GM23248 (cell line): ENCODE results near the gene CYS1. TPM values are rescaled to one million over a fixed set of nuclear protein-coding genes. Genes with fewer than 3 reads are reported as not detected.

Experiments used
- DNase-seq: peaks from one replicate; pipeline ENCODE4 v3.0.0-alpha.2; 2015
- H2AFZ ChIP-seq: fragments of 200-600 bp; sonication (generic); 2 replicates; pipeline ENCODE4 v1.6.1; 2016; ENCODE audit warnings: antibody characterized with exemption
- H3F3A ChIP-seq: fragments of 200-600 bp; sonication (generic); 2 replicates; pipeline ENCODE4 v1.6.1; 2016; ENCODE audit warnings: mild to moderate bottlenecking, antibody characterized with exemption, mixed run types; ENCODE audit not compliant: insufficient read depth
- H3K27ac ChIP-seq: fragments of 200-600 bp; sonication (generic); 2 replicates; pipeline ENCODE4 v1.5.1; 2016; ENCODE audit warnings: mild to moderate bottlenecking
- H3K27me3 ChIP-seq: fragments of 200-600 bp; sonication (generic); replicated peaks from 2 replicates; pipeline ENCODE4 v1.6.1; 2016; ENCODE audit warnings: mild to moderate bottlenecking; ENCODE audit not compliant: insufficient read depth
- H3K36me3 ChIP-seq: fragments of 200-600 bp; sonication (generic); 2 replicates; pipeline ENCODE4 v1.6.1; 2016; ENCODE audit warnings: low read depth, mild to moderate bottlenecking
- H3K4me1 ChIP-seq: fragments of 200-600 bp; sonication (generic); 2 replicates; pipeline ENCODE4 v1.6.1; 2016; ENCODE audit warnings: mild to moderate bottlenecking; ENCODE audit not compliant: insufficient read depth
- H3K4me2 ChIP-seq: fragments of 200-600 bp; sonication (generic); one replicate; pipeline ENCODE4 v1.6.1; 2016; ENCODE audit warnings: mild to moderate bottlenecking; ENCODE audit not compliant: unreplicated experiment
- H3K4me3 ChIP-seq: fragments of 200-600 bp; sonication (generic); 2 replicates; pipeline ENCODE4 v1.5.1; 2016; ENCODE audit warnings: mild to moderate bottlenecking
- H3K79me2 ChIP-seq: fragments of 200-600 bp; sonication (generic); 2 replicates; pipeline ENCODE4 v1.6.1; 2016; ENCODE audit warnings: mild to moderate bottlenecking; ENCODE audit not compliant: insufficient read depth
- H3K9ac ChIP-seq: fragments of 200-600 bp; sonication (generic); 2 replicates; pipeline ENCODE4 v1.6.1; 2016; ENCODE audit warnings: mild to moderate bottlenecking
- H3K9me2 ChIP-seq: fragments of 200-600 bp; sonication (generic); 2 replicates; pipeline ENCODE4 v1.6.1; 2016; ENCODE audit warnings: mixed run types, mild to moderate bottlenecking, moderate library complexity; ENCODE audit not compliant: insufficient read depth
- H3K9me3 ChIP-seq: fragments of 200-600 bp; sonication (generic); one replicate; pipeline ENCODE4 v1.6.1; 2017; ENCODE audit warnings: low read depth
- H4K20me1 ChIP-seq: fragments of 200-600 bp; sonication (generic); 2 replicates; pipeline ENCODE4 v1.6.0; 2016; ENCODE audit not compliant: insufficient read depth
- EZH2 ChIP-seq: fragments of 200-600 bp; sonication (generic); IDR thresholded peaks from 2 replicates; pipeline ENCODE4 v1.6.1; 2018; ENCODE audit warnings: antibody characterized with exemption, mild to moderate bottlenecking; ENCODE audit not compliant: insufficient read depth, poor library complexity, severe bottlenecking
- EZH2phosphoT487 ChIP-seq: fragments of 200-600 bp; sonication (generic); IDR thresholded peaks from 2 replicates; pipeline ENCODE4 v1.6.1; 2018; ENCODE audit warnings: antibody characterized with exemption, moderate library complexity, mild to moderate bottlenecking, low read depth; ENCODE audit not compliant: insufficient read depth
- WGBS, 2 experiments: methylation state at CpG; one replicate each; pipeline ENCODE4 v1.1.6; 2015 to 2017; ENCODE audit warnings: low lambda C conversion rate in 2 of 2, low coverage in 1 of 2; ENCODE audit errors: missing lambda C conversion rate in 2 of 2; 5-methylcytosine and 5-hydroxymethylcytosine counted together
- in situ Hi-C: fragments of 300-500 bp; cut with MboI; formaldehyde crosslinking; loops from 2 replicates; pipeline ENCODE4 v1.15.0; 2020
- polyA plus RNA-seq: library from polyadenylated mRNA; unstranded; fragments of >200 nt; fragmentation: Nextera tagmentation; extraction: Ambion mirVana; gene quantifications from 2 replicates; pipeline ENCODE4 v1.2.1, GENCODE V29; 2016
- total RNA-seq: library from RNA; depleted of rRNA; stranded (reverse); fragments of >200 nt; shearing (Covaris generic); gene quantifications from 2 replicates; pipeline ENCODE4 v1.2.3, GENCODE V29; 2014

Gene CYS1
- total and polyA plus RNA-seq, 2 experiments from 2014 or later, result 3.1 to 6.1 TPM

GRCh38 chr2:10027660-10028330 lies 52.4 kb downstream of the CYS1 start:
- H3K9me2 ChIP-seq, result no peaks in the 10 kb centered on the region
- in situ Hi-C loops, result no loop called here
- no peaks in the 10 kb centered on the region for H3K36me3 ChIP-seq
- H3K79me2 ChIP-seq, result no peaks in the 10 kb centered on the region
- no peak overlapping the region for H3K9ac ChIP-seq
- 60 to 65% methylated on average over 16 of the region's 16 CpGs for WGBS, 2 experiments
- H3F3A ChIP-seq, result no peaks in the 10 kb centered on the region
- no peak for DNase-seq
- no peaks in the 10 kb centered on the region; the same call in 1 of the 2 replicates for H3K4me1 ChIP-seq
- no peaks in the 10 kb centered on the region for H4K20me1 ChIP-seq
- no peaks in the 10 kb centered on the region for H3K9me3 ChIP-seq
- no peak overlapping the region for H3K4me2 ChIP-seq
- no peak overlapping the region for H3K27ac ChIP-seq
- no peak overlapping the region for H3K4me3 ChIP-seq
- no peak overlapping the region for H2AFZ ChIP-seq
- H3K27me3 ChIP-seq, result no peaks in the 10 kb centered on the region
- TF ChIP-seq EZH2phosphoT487 (no peak), EZH2 (no peak)

DNA sequence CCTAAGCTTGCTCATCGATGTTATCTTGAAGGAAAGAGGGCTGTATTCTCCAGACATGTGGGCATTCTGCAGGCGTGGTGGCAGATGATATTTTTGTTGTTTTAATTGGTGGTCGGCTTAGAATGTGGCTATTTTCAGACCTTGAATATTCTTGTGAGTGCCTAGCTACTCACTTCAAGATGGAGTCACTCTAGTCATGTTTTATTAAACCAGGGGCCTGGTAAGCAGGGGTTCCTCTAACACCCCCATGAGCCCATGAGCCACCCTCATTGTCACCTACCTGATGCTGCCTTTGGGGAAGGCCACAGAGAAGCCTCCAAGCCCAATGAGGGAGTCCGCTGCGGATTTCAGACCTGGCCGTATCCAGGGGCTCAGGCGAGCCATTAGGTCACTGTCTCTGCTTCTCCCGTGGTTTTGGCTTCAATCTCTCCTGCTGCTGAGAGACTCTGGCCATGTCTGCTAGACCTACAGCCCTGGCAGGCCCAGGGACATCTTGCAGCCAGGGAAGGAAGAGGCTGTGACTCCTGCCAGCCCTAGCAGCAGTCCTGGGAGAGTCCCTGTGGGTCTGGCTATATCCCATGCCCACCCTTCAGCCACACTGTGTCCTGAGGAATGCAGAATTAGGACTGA lies 53.2 kb downstream of the CYS1 start:
- no peaks in the 10 kb centered on the region for H3K36me3 ChIP-seq
- H3K9me2 ChIP-seq, result no peaks in the 10 kb centered on the region
- H3K27ac ChIP-seq, result no peak overlapping the region
- H3K27me3 ChIP-seq, result no peaks in the 10 kb centered on the region
- in situ Hi-C loops, result no loop called here
- H3K79me2 ChIP-seq, result no peaks in the 10 kb centered on the region
- H4K20me1 ChIP-seq, result no peaks in the 10 kb centered on the region
- no peaks in the 10 kb centered on the region for H3F3A ChIP-seq
- H3K4me2 ChIP-seq, result no peak overlapping the region
- no peak for DNase-seq
- TF ChIP-seq EZH2phosphoT487 (no peak), EZH2 (no peak)
- H3K9ac ChIP-seq, result no peak overlapping the region
- H3K4me1 ChIP-seq, result no peaks in the 10 kb centered on the region; the same call in 1 of the 2 replicates
- no peak overlapping the region for H3K4me3 ChIP-seq
- 71 to 75% methylated on average over 8 of the region's 8 CpGs for WGBS, 2 experiments
- H3K9me3 ChIP-seq, result no peaks in the 10 kb centered on the region
- no peak overlapping the region for H2AFZ ChIP-seq

- Histone ChIP-seq H3K9ac (no peak overlapping the region), H3K9me3 (no peaks in the 10 kb centered on the region), H3K27me3 (no peaks in the 10 kb centered on the region), H3K27ac (no peak overlapping the region), H3K9me2 (no peaks in the 10 kb centered on the region), H3F3A (peaks cover 7% of the 10 kb centered on the region; the same call in 1 of the 2 replicates), H3K4me3 (no peak overlapping the region), H2AFZ (no peak overlapping the region), H3K36me3 (no peaks in the 10 kb centered on the region), H3K79me2 (no peaks in the 10 kb centered on the region), H4K20me1 (no peaks in the 10 kb centered on the region), H3K4me2 (no peak overlapping the region), H3K4me1 (peaks cover 8% of the 10 kb centered on the region; the same call in 1 of the 2 replicates)
- TF ChIP-seq EZH2phosphoT487, result no peak
- no peak for TF ChIP-seq EZH2
- 87% methylated on average over 10 of the region's 10 CpGs for WGBS, 2 experiments
- no peak for DNase-seq
- in situ Hi-C loops, result no loop called here
Observed at GRCh38 chr2:10022966-10023662, 57.1 kb downstream of the CYS1 start.

- 88 to 94% methylated on average over 4 of the region's 4 CpGs for WGBS, 2 experiments
- no peaks in the 10 kb centered on the region for H3K27me3 ChIP-seq
- in situ Hi-C loops, result no loop called here
Observed at GRCh38 chr2:10022445-10022844, 57.8 kb downstream of the CYS1 start.

More at GRCh38 chr2:10022445-10022844, 57.8 kb downstream of the CYS1 start:
- H3K4me3 ChIP-seq, result no peak overlapping the region
- H3F3A ChIP-seq, result peaks cover 7% of the 10 kb centered on the region; the same call in 1 of the 2 replicates
- H4K20me1 ChIP-seq, result no peaks in the 10 kb centered on the region
- no peaks in the 10 kb centered on the region for H3K9me3 ChIP-seq
- H3K79me2 ChIP-seq, result no peaks in the 10 kb centered on the region
- H3K4me2 ChIP-seq, result no peak overlapping the region
- H2AFZ ChIP-seq, result no peak overlapping the region
- H3K9ac ChIP-seq, result no peak overlapping the region
- no peak for DNase-seq
- H3K4me1 ChIP-seq, result peaks cover 8% of the 10 kb centered on the region; the same call in 1 of the 2 replicates
- H3K36me3 ChIP-seq, result no peaks in the 10 kb centered on the region
- H3K27ac ChIP-seq, result no peak overlapping the region
- no peaks in the 10 kb centered on the region for H3K9me2 ChIP-seq
- TF ChIP-seq EZH2phosphoT487 (no peak), EZH2 (no peak)
